ENCODE data around the gene IMMP2L. TPM values are rescaled to one million over a fixed set of nuclear protein-coding genes. Genes with fewer than 3 reads are reported as not detected.

IMMP2L gene
- total and polyA plus RNA-seq, 2 of the 4 experiments (the other 2 are of a cell fraction), result 5.8 to 9.3 TPM

DNA sequence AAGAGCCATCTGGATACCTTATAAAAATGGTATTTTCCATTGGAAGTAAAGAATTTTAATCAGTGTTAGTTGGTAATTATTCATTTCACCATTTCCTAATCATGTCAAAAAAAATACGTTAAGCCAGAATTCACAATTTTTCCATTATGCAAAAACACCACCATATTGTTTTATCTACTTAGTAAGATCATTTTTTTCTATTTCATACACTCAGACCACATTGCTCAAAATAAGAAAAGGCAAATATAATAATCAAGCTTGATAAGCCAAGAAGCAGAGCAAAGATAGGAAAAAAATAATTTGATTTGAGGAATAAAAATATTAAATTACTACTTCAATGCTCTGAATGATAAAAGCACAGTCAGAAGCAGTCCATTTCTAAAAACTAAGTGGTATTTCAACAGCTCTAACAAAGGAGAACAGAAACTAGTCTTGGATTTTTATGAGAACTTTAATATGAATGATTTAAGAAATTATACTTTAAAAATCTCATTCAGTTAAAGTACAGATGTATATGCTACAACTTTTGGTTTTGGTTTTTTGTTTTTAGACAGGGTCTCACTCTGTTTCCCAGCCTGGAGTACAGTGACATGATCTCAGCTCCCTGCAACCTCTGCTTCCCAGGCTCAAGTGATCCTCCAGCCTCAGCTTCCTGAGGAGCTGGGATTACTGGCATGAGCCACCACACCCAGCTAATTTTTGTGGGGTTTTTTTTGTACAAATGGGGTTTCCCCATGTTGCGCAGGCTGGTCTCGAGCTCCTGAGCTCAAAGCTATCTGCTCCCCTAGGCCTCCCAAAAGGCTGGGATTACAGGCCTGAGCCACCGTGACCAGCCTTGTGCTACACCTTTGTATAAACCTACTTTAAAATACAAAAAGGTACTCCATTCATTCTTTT lies 424.7 kb downstream of the IMMP2L start:
- Histone ChIP-seq H3K4me3 (ENCODE audit: insufficient read depth, low read depth, low read length) (no peak overlapping the region), H3K27me3 (ENCODE audit: control insufficient read depth, insufficient read depth, low read length) (no peaks in the 10 kb centered on the region), H4K5ac (ENCODE audit: low read depth, low read length) (peak overlapping the region; percentile 26; the same call in 1 of the 2 replicates), H4K8ac (ENCODE audit: low read depth in 2 of 2, low read length in 2 of 2) (peak overlapping the region; percentile 19 to 68; a peak in 3 of 4 replicates), H2BK15ac (ENCODE audit: low read depth, low read length) (no peak overlapping the region; the same call in 2 of the 3 replicates), H3K9me3 (ENCODE audit: control insufficient read depth, insufficient read depth, low read length) (no peaks in the 10 kb centered on the region), H4K91ac (ENCODE audit: insufficient read depth, low read depth, low read length) (peak overlapping the region; percentile 31; the same call in 1 of the 2 replicates), H3K23ac (ENCODE audit: low read depth, low read length) (no peak overlapping the region), H3K56ac (ENCODE audit: extremely low read depth, insufficient read depth, low read length) (no peak overlapping the region), H2AK9ac (replicated peaks; ENCODE audit: low read depth, low read length, poor library complexity) (no peak overlapping the region), H2BK120ac (ENCODE audit: low read depth, low read length) (peak overlapping the region; percentile 66), H2BK20ac (ENCODE audit: low read depth, low read length) (peak overlapping the region; percentile 42; the same call in 1 of the 2 replicates), H3K79me1 (ENCODE audit: low read depth in 1 of 2, low read length in 2 of 2) (no peaks in the 10 kb centered on the region; a peak in 1 of 4 replicates), H2AFZ (replicated peaks; ENCODE audit: low read length, poor library complexity) (no peak overlapping the region), H3K9me1 (ENCODE audit: insufficient read depth, low read length) (no peaks in the 10 kb centered on the region), H3K14ac (replicated peaks; ENCODE audit: low read depth, low read length) (no peak overlapping the region), H3K9ac (ENCODE audit: low read depth, low read length) (no peak overlapping the region), H2AK5ac (ENCODE audit: low read depth, low read length) (no peak overlapping the region), H3K36me3 (ENCODE audit: control insufficient read depth, insufficient read depth, low read length) (no peaks in the 10 kb centered on the region), H3K27ac (ENCODE audit: insufficient read depth, low read length) (peak overlapping the region; percentile 19; the same call in 1 of the 2 replicates), H3K18ac (ENCODE audit: low read depth, low read length) (no peak overlapping the region; the same call in 1 of the 2 replicates), H2BK5ac (ENCODE audit: low read depth, low read length, poor library complexity, severe bottlenecking) (peak overlapping the region; percentile 55), H3K4me1 (ENCODE audit: control insufficient read depth, insufficient read depth, low read length) (peaks cover 2% of the 10 kb centered on the region), H4K20me1 (ENCODE audit: insufficient read depth, low read length) (no peaks in the 10 kb centered on the region), H3K4me2 (ENCODE audit: low read depth, low read length) (0 out of 2 replicates have a peak overlapping the region, but pooled peaks have one; percentile 3), H3K4ac (ENCODE audit: low read depth, low read length) (peak overlapping the region; percentile 44)
- no TSS peak for BruUV-seq (replicated peaks)
- intact Hi-C loops (cut with micrococcal nuclease), result no loop called here
- in situ Hi-C loops (cut with MboI; ENCODE audit: low sequenced_read_pairs), result no loop called here
- CTCF ChIA-PET, result no interaction called here
- peak; percentile 54 for DNase-seq
- TF ChIP-seq CEBPB (IDR thresholded peaks at IDR 0.05; ENCODE audit: low read depth, low read length), result peak; percentile 60
- TF ChIP-seq RFX5 (IDR thresholded peaks at IDR 0.05; ENCODE audit: low read depth, low read length), result no peak
- POLR2A ChIA-PET (ENCODE audit: unreplicated experiment), result no interaction called here
- peak; percentile 68 for ATAC-seq (ENCODE audit: low read depth)
- dilution Hi-C loops (cut with HindIII; ENCODE audit: low sequenced_read_pairs, unreplicated experiment), result no loop called here
- no CpG with 5 or more reads among the region's 4 CpGs for WGBS, 2 experiments (ENCODE audit: extremely low coverage in 2 of 2, insufficient read length in 1 of 2)
